IMR-90 (cell line): ENCODE data around the gene DDX41.

ENCODE experiments used
- BHLHE40 ChIP-seq: fragments of 150-350 bp; IDR thresholded peaks from 2 replicates; pipeline ENCODE4 v1.6.1; 2016; ENCODE audit warnings: mild to moderate bottlenecking, low read depth, low read length
- CEBPB ChIP-seq: IDR thresholded peaks from 2 replicates; pipeline ENCODE4 v1.6.1; 2012; ENCODE audit warnings: low read depth, low read length, improper control_type of control experiment
- CTCF ChIP-seq: conservative IDR thresholded peaks from 2 replicates; pipeline ENCODE4 v1.5.1; 2012; ENCODE audit warnings: mild to moderate bottlenecking, low read depth, low read length, improper control_type of control experiment
- POLR2A ChIP-seq: IDR thresholded peaks from 2 replicates; pipeline ENCODE4 v1.6.1; 2012; ENCODE audit warnings: mild to moderate bottlenecking, low read depth, low read length
- RCOR1 ChIP-seq: IDR thresholded peaks from 2 replicates; pipeline ENCODE4 v1.6.1; 2012; ENCODE audit warnings: mild to moderate bottlenecking, low read length, improper control_type of control experiment; ENCODE audit not compliant: insufficient replicate concordance
- SMC3 ChIP-seq: fragments of 150-350 bp; IDR thresholded peaks from 2 replicates; pipeline ENCODE4 v1.6.1; 2016; ENCODE audit warnings: low read depth, mild to moderate bottlenecking, antibody characterized with exemption, low read length, moderate library complexity

GRCh38 chr5:177529247-177530203 is 12.8 kb upstream of the DDX41 start:
- no peak for TF ChIP-seq CTCF
- TF ChIP-seq BHLHE40: no peak
- no peak for TF ChIP-seq RCOR1
- TF ChIP-seq CEBPB: no peak
- TF ChIP-seq SMC3: no peak
- TF ChIP-seq POLR2A: no peak
